HCT116 (cell line): Measurements from ENCODE around the gene PLEK2. TPM values are rescaled to one million over a fixed set of nuclear protein-coding genes. Genes with fewer than 3 reads are reported as not detected.

Experiments
- ATAC-seq: fragments of 200-7000 bp; cut with Tn5 transposase; 2 replicates; pipeline ENCODE4 v1.9.1; 2020; ENCODE audit warnings: mild to moderate bottlenecking, moderate library complexity
- BruUV-seq: library from RNA; stranded (reverse); fragments of 400-500 nt; replicated peaks from 2 replicates; lab custom pipeline; 2021; lab: Mats Ljungman, UMichigan
- CTCF ChIA-PET: fragments of 300-600 bp; sonication (Branson Sonifier 250); formaldehyde crosslinking; loops from one replicate; lab custom pipeline; 2021; ENCODE audit warnings: antibody characterized with exemption; lab: Charles Lee
- POLR2A ChIA-PET: fragments of 300-600, 350-600 bp; sonication (Branson Sonifier 250); formaldehyde crosslinking; loops from one replicate; lab custom pipeline; 2021; ENCODE audit warnings: antibody characterized with exemption; lab: Charles Lee
- RAD21 ChIA-PET, 2 experiments: fragments of 300-600 bp; sonication (Branson Sonifier 250); formaldehyde crosslinking; loops; one replicate each; lab custom pipeline; 2023; ENCODE audit warnings: low total read pairs in 2 of 2; ENCODE audit not compliant: uncharacterized antibody in 2 of 2, unreplicated experiment in 2 of 2, low non-redundant PET in 1 of 2; lab: Charles Lee
- DNase-seq: peaks from one replicate; pipeline ENCODE4 v3.0.0-alpha.2; 2010; ENCODE audit warnings: low read depth, low spot score
- H2AFZ ChIP-seq: fragments of 200-600 bp; shearing (Covaris generic), sonication (generic); 2 replicates; pipeline ENCODE4 v1.6.1; 2017; ENCODE audit warnings: low read depth, mixed run types, mixed read lengths, antibody characterized with exemption, low read length; ENCODE audit not compliant: poor library complexity, severe bottlenecking
- H3K27ac ChIP-seq: 2 replicates; pipeline ENCODE4 v1.5.1; 2012; ENCODE audit warnings: low read depth, low read length
- H3K27me3 ChIP-seq: fragments of 200-600 bp; sonication (generic); 2 replicates; pipeline ENCODE4 v1.6.1; 2016; ENCODE audit warnings: mixed run types, low read length, mixed read lengths; ENCODE audit not compliant: insufficient read depth
- H3K36me3 ChIP-seq, 2 experiments: fragments of 200-500 bp in 1 of 2; fragments of 200-600 bp in 1 of 2; sonication (Bioruptor generic) in 1 of 2; sonication (generic) in 1 of 2; 2 replicates each; pipeline versions ENCODE4 v1.5.1 to v1.6.1; 2014 to 2016; ENCODE audit warnings: low read length in 2 of 2, inconsistent platforms in 1 of 2, mixed read lengths in 1 of 2, mixed run types in 1 of 2; ENCODE audit not compliant: insufficient read depth in 2 of 2, control insufficient read depth in 1 of 2
- H3K4me1 ChIP-seq, 2 experiments: fragments of 200-600 bp in 1 of 2; sonication (generic) in 1 of 2; 2 replicates each; pipeline versions ENCODE4 v1.5.1 to v1.6.1; 2012 to 2017; ENCODE audit warnings: low read length in 2 of 2, inconsistent platforms in 1 of 2, mild to moderate bottlenecking in 1 of 2, mixed read lengths in 1 of 2, mixed run types in 1 of 2, moderate library complexity in 1 of 2; ENCODE audit not compliant: insufficient read depth in 2 of 2, control insufficient read depth in 1 of 2
- H3K4me2 ChIP-seq: fragments of 200-600 bp; sonication (generic); 2 replicates; pipeline ENCODE4 v1.6.1; 2017; ENCODE audit warnings: mixed run types, low read length, mixed read lengths
- H3K4me3 ChIP-seq, 2 experiments: fragments of 200-600 bp in 1 of 2; sonication (generic) in 1 of 2; replicated peaks in 1 of 2; 2 replicates each; pipeline ENCODE4 v1.5.1; 2011 to 2016; ENCODE audit warnings: low read length in 2 of 2, control low read depth in 1 of 2, low read depth in 1 of 2, mild to moderate bottlenecking in 1 of 2, mixed read lengths in 1 of 2, mixed run types in 1 of 2
- H3K79me2 ChIP-seq: fragments of 200-600 bp; sonication (generic); 2 replicates; pipeline ENCODE4 v1.6.1; 2017; ENCODE audit warnings: mild to moderate bottlenecking, mixed run types, low read length, moderate library complexity, mixed read lengths; ENCODE audit not compliant: insufficient read depth
- H3K9ac ChIP-seq: fragments of 200-600 bp; sonication (generic); 2 replicates; pipeline ENCODE4 v1.6.1; 2016; ENCODE audit warnings: low read length, mixed read lengths
- H3K9me2 ChIP-seq: fragments of 200-600 bp; sonication (generic), shearing (Covaris generic); 2 replicates; pipeline ENCODE4 v1.6.1; 2017; ENCODE audit warnings: mixed run types, mild to moderate bottlenecking, moderate library complexity; ENCODE audit not compliant: insufficient read depth
- H3K9me3 ChIP-seq, 2 experiments: fragments of 200-500 bp in 1 of 2; fragments of 200-600 bp in 1 of 2; sonication (Bioruptor generic) in 1 of 2; sonication (generic) in 1 of 2; 2 replicates each; pipeline ENCODE4 v1.6.1; 2014 to 2017; ENCODE audit warnings: low read length in 2 of 2, mixed read lengths in 2 of 2, inconsistent platforms in 1 of 2, low read depth in 1 of 2, mild to moderate bottlenecking in 1 of 2, mixed run types in 1 of 2, moderate library complexity in 1 of 2; ENCODE audit not compliant: control insufficient read depth in 1 of 2, insufficient read depth in 1 of 2
- H4K20me1 ChIP-seq: fragments of 200-600 bp; sonication (generic), shearing (Covaris generic); 2 replicates; pipeline ENCODE4 v1.6.1; 2017; ENCODE audit warnings: mixed run types, mild to moderate bottlenecking, moderate library complexity; ENCODE audit not compliant: insufficient read depth
- CBX3 ChIP-seq: IDR thresholded peaks from 2 replicates; pipeline ENCODE4 v1.6.1; 2012; ENCODE audit warnings: low read depth
- CEBPB ChIP-seq: IDR thresholded peaks from 2 replicates; pipeline ENCODE4 v1.6.1; 2012; ENCODE audit warnings: low read depth
- ELF1 ChIP-seq: IDR thresholded peaks from 2 replicates; pipeline ENCODE4 v1.6.1; 2012; ENCODE audit warnings: low read depth, borderline replicate concordance
- EZH2 ChIP-seq: fragments of 200-600 bp; sonication (generic); IDR thresholded peaks from 2 replicates; pipeline ENCODE4 v1.6.1; 2017; ENCODE audit warnings: antibody characterized with exemption, mixed run types
- FOSL1 ChIP-seq: IDR thresholded peaks from 2 replicates; pipeline ENCODE4 v1.6.1; 2012; ENCODE audit warnings: low read depth
- JUND ChIP-seq: IDR thresholded peaks from 2 replicates; pipeline ENCODE4 v1.6.1; 2012
- MAX ChIP-seq: IDR thresholded peaks from 2 replicates; pipeline ENCODE4 v1.6.1; 2012
- RAD21 ChIP-seq: IDR thresholded peaks from 2 replicates; pipeline ENCODE4 v1.6.1; 2012; ENCODE audit warnings: low read depth, mild to moderate bottlenecking
- SIN3A ChIP-seq: IDR thresholded peaks from 2 replicates; pipeline ENCODE4 v1.6.1; 2012; ENCODE audit warnings: low read depth
- SP1 ChIP-seq: IDR thresholded peaks from 2 replicates; pipeline ENCODE4 v1.6.1; 2012; ENCODE audit warnings: low read depth
- SRF ChIP-seq: IDR thresholded peaks from 2 replicates; pipeline ENCODE4 v1.6.1; 2012; ENCODE audit warnings: low read depth
- ZFX ChIP-seq: fragments of 450-650 bp; IDR thresholded peaks from 2 replicates; pipeline ENCODE4 v1.6.1; 2017
- intact Hi-C: fragments of 100-400 bp; cut with micrococcal nuclease; formaldehyde crosslinking; loops from 2 replicates; pipeline ENCODE4 v1.10.0; 2022
- total RNA-seq: library from RNA; stranded (reverse); gene quantifications from one replicate; pipeline ENCODE4 v1.2.1, GENCODE V29; 2021; ENCODE audit not compliant: unreplicated experiment
- TF ChIP-seq, protein P1 (sequence below): IDR thresholded peaks from 2 replicates; pipeline ENCODE4 v1.6.1; 2011; ENCODE audit warnings: mild to moderate bottlenecking, low read length, moderate library complexity; ENCODE audit not compliant: insufficient replicate concordance; ENCODE audit errors: extremely low read depth

The PLEK2 gene
- total RNA-seq, 1 experiment from 2014 or later = 67.6 TPM

- TF ChIP-seq, protein P1, sequence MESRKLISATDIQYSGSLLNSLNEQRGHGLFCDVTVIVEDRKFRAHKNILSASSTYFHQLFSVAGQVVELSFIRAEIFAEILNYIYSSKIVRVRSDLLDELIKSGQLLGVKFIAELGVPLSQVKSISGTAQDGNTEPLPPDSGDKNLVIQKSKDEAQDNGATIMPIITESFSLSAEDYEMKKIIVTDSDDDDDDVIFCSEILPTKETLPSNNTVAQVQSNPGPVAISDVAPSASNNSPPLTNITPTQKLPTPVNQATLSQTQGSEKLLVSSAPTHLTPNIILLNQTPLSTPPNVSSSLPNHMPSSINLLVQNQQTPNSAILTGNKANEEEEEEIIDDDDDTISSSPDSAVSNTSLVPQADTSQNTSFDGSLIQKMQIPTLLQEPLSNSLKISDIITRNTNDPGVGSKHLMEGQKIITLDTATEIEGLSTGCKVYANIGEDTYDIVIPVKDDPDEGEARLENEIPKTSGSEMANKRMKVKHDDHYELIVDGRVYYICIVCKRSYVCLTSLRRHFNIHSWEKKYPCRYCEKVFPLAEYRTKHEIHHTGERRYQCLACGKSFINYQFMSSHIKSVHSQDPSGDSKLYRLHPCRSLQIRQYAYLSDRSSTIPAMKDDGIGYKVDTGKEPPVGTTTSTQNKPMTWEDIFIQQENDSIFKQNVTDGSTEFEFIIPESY = no peak
- TF ChIP-seq ELF1 = no peak
- TF ChIP-seq RAD21 = no peak
- no peak for TF ChIP-seq EZH2
- no peak for TF ChIP-seq JUND
- TF ChIP-seq FOSL1 = no peak
- no peak for TF ChIP-seq SIN3A
- TF ChIP-seq MAX = no peak
- no peak for TF ChIP-seq SRF
- no peak for TF ChIP-seq CBX3
- no peak for TF ChIP-seq CEBPB
Observed at GRCh38 chr14:67447033-67447381, 35.0 kb upstream of the PLEK2 start (continued).

- RAD21 ChIA-PET = no interaction called here
- no peak overlapping the region for H3K4me2 ChIP-seq
- peaks cover 0 to 11% of the 10 kb centered on the region in 2 experiments; a peak in 1 of 4 replicates for H3K4me1 ChIP-seq
- H3K9me2 ChIP-seq = no peaks in the 10 kb centered on the region
- no peaks in the 10 kb centered on the region for H3K79me2 ChIP-seq
- intact Hi-C loops = no loop called here
- CTCF ChIA-PET = interaction anchor here (1.5 kb wide), 2 partner anchors 10 to 81 kb away, joined by 3 read pairs; no protein-coding TSS in a partner anchor
- H4K20me1 ChIP-seq = no peaks in the 10 kb centered on the region
- POLR2A ChIA-PET = no interaction called here
- no peak for DNase-seq
- H2AFZ ChIP-seq = no peak overlapping the region
- H3K9me3 ChIP-seq = no peaks in the 10 kb centered on the region
- H3K27me3 ChIP-seq = no peaks in the 10 kb centered on the region
- no peak overlapping the region for H3K27ac ChIP-seq
- no peak overlapping the region for H3K4me3 ChIP-seq
- no peak for ATAC-seq
- BruUV-seq = no TSS peak
- no peak for TF ChIP-seq SP1
- no peak for TF ChIP-seq SRF
- TF ChIP-seq EZH2 = no peak
- no peak for TF ChIP-seq ZFX
- no peaks in the 10 kb centered on the region for H3K36me3 ChIP-seq
- H3K9ac ChIP-seq = no peak overlapping the region
Observed at GRCh38 chr14:67446371-67447032, 34.5 kb upstream of the PLEK2 start.
